ENCODE data around the gene PLEKHH3. TPM values are rescaled to one million over a fixed set of nuclear protein-coding genes. Genes with fewer than 3 reads are reported as not detected.

Gene PLEKHH3
- total RNA-seq, 3 donors from 2014 or later (not counting 1 experiment from before 2014, with no cell fraction given) = 0.14 to 1.8 (median 0.26) TPM

DNA sequence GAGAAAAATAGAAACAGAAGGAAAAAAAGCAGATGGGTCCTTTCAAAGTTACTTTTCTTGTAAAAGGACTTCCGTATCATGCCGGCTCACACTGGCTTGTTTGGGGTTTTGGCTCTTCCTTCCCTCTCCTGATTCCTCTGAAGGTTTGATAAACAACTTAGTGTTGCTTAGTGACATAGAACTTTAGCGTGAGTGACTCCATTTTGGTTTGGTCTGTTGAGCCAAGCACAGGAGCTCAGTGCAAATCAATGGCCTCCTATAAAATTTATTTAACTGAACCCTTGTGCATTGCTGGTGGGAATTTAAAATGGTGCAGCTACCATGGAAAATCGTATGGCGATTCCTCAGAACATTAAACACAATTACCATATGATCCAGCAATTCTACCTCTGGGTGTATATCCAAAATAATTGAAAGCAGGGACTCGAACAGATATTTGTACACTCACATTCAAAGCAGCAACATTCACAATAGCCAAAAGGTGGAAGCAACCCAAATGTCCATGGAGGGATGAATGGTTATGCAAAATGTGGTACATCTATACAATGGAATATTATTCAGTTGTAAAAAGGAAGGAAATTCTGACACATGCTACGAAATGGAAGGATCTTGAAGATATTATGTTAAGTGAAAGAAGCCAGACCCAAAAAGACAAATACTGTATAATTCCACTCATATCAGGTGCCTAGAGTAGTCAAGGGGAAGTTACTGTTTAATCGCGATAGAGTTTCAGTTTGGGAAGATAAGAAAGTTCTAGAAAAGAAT is 18.8 kb downstream of the PLEKHH3 start:
- TF ChIP-seq, protein P1, sequence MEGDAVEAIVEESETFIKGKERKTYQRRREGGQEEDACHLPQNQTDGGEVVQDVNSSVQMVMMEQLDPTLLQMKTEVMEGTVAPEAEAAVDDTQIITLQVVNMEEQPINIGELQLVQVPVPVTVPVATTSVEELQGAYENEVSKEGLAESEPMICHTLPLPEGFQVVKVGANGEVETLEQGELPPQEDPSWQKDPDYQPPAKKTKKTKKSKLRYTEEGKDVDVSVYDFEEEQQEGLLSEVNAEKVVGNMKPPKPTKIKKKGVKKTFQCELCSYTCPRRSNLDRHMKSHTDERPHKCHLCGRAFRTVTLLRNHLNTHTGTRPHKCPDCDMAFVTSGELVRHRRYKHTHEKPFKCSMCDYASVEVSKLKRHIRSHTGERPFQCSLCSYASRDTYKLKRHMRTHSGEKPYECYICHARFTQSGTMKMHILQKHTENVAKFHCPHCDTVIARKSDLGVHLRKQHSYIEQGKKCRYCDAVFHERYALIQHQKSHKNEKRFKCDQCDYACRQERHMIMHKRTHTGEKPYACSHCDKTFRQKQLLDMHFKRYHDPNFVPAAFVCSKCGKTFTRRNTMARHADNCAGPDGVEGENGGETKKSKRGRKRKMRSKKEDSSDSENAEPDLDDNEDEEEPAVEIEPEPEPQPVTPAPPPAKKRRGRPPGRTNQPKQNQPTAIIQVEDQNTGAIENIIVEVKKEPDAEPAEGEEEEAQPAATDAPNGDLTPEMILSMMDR (IDR thresholded peaks at IDR 0.05) = no peak
- H3K27ac ChIP-seq (ENCODE audit: low read length) = no peak overlapping the region
- Mint-ChIP-seq H3K4me3 (peak overlapping the region; percentile 80), H3K27me3 (ENCODE audit: low read depth in 2 of 2) (peaks cover 15 to 26% of the 10 kb centered on the region in 2 donors), H3K4me1 (peaks cover 21 to 22% of the 10 kb centered on the region in 2 donors), H3K27ac (no peak overlapping the region), H3K36me3 (no peaks in the 10 kb centered on the region), H3K9me3 (no peaks in the 10 kb centered on the region)
- 84% methylated on average over 7 of the region's 9 CpGs for WGBS (ENCODE audit: insufficient coverage)
- no peak overlapping the region for H3K4me3 ChIP-seq (ENCODE audit: low read length)
- intact Hi-C loops (cut with micrococcal nuclease) = no loop called here
- no peaks in the 10 kb centered on the region for H3K36me3 ChIP-seq (ENCODE audit: control insufficient read depth, insufficient read depth, low read length)
- ATAC-seq (no peak), DNase-seq (no peak)
- no peaks in the 10 kb centered on the region for H3K9me3 ChIP-seq (ENCODE audit: control insufficient read depth, insufficient read depth, low read length)
- H3K27me3 ChIP-seq (ENCODE audit: control insufficient read depth, insufficient read depth, low read length) = peaks cover 8% of the 10 kb centered on the region
- peaks cover 14% of the 10 kb centered on the region for H3K4me1 ChIP-seq (ENCODE audit: control insufficient read depth, insufficient read depth, low read length)

DNA sequence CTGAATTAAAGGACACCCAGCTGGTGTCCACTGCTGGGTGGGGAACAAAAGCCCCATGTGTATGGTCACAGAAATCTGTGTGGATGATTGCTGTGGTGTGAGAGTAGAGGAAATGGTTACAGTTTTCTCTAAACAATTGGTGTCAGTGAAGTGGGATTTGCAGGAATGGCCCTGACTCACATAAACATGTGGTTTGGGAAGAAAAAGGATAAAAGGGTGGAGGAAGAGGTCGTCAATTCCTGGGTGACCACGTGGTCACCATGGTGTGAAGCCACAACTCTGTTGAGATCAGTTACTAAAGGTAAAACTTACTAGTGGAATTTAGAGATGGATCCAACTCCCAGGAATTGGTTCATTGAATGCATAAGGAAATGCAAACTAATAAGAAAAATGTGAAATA is 21.3 kb downstream of the PLEKHH3 start:
- Mint-ChIP-seq H3K9me3 (no peaks in the 10 kb centered on the region), H3K4me3 (peak overlapping the region; percentile 11), H3K36me3 (no peaks in the 10 kb centered on the region), H3K27me3 (ENCODE audit: low read depth in 2 of 2) (peaks cover 18 to 26% of the 10 kb centered on the region in 2 donors), H3K27ac (no peak overlapping the region), H3K4me1 (peaks cover 21 to 22% of the 10 kb centered on the region in 2 donors)
- H3K27me3 ChIP-seq (ENCODE audit: control insufficient read depth, insufficient read depth, low read length) = peaks cover 8% of the 10 kb centered on the region
- no peaks in the 10 kb centered on the region for H3K9me3 ChIP-seq (ENCODE audit: control insufficient read depth, insufficient read depth, low read length)
- H3K4me1 ChIP-seq (ENCODE audit: control insufficient read depth, insufficient read depth, low read length) = peaks cover 14% of the 10 kb centered on the region
- 23% methylated on average over 2 of the region's 2 CpGs for WGBS (ENCODE audit: insufficient coverage)
- TF ChIP-seq, protein P1 (IDR thresholded peaks at IDR 0.05) = no peak
- no peak overlapping the region for H3K4me3 ChIP-seq (ENCODE audit: low read length)
- ATAC-seq (no peak), DNase-seq (no peak)
- no peaks in the 10 kb centered on the region for H3K36me3 ChIP-seq (ENCODE audit: control insufficient read depth, insufficient read depth, low read length)
- H3K27ac ChIP-seq (ENCODE audit: low read length) = no peak overlapping the region
- intact Hi-C loops (cut with micrococcal nuclease) = no loop called here

DNA sequence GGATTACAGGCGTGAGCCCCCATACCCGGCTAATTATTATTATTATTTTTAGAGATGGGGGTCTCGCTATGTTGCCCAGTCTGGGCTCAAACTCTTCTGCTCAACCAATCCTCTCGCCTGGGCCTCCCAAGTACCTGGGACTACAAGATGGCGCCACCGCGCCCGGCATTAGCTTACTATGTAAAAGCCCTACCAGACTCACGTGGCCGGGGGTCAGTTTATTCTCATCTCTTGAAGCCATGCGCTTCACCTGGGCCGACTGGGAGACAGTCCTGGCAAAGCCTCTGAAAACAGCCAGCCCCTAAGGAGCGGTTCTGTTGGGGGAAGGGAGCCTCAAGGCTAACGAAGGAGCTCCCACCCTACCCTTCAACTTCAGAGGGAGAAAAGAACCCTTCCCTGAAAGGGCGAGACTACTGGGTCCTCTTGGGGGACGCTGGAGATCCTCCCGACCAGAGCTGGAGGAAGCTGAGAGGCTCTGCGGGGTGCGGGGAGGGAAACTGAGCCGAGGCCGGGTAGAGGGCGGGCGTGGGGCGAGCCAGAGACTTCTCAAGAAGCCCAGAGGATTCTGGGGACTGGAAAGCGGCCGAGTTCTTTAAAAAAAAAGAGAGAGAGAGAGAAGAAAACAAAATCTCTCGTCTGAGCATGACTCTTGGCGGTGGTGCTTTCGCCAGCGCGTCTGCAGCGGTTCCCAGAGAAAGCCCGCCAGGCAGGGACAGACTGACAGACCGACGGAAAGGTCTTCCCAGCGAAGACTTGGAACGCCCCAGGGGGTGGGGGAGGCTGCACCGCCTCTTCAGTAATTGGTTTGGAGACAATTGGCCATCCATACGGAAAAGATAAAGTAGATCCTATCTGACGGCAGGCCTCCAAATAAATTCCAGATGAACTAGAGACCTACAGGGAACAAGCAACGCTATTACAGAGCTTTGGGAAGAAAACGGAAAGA is 23.3 kb downstream of the PLEKHH3 start:
- H3K9me3 Mint-ChIP-seq = no peaks in the 10 kb centered on the region
- Histone ChIP-seq H3K4me3 (ENCODE audit: low read length) (no peak overlapping the region), H3K9me3 (ENCODE audit: control insufficient read depth, insufficient read depth, low read length) (no peaks in the 10 kb centered on the region), H3K4me1 (ENCODE audit: control insufficient read depth, insufficient read depth, low read length) (peaks cover under 1% of the 10 kb centered on the region), H3K27me3 (ENCODE audit: control insufficient read depth, insufficient read depth, low read length) (peaks cover 8% of the 10 kb centered on the region), H3K27ac (ENCODE audit: low read length) (no peak overlapping the region), H3K36me3 (ENCODE audit: control insufficient read depth, insufficient read depth, low read length) (no peaks in the 10 kb centered on the region)
- ATAC-seq = no peak
- TF ChIP-seq, protein P1 (IDR thresholded peaks at IDR 0.05) = no peak
- H3K27ac Mint-ChIP-seq = no peak overlapping the region
- no peak for DNase-seq
- peaks cover 13 to 14% of the 10 kb centered on the region in 2 donors for H3K4me1 Mint-ChIP-seq
- intact Hi-C loops (cut with micrococcal nuclease) = no loop called here
- peaks cover 19 to 26% of the 10 kb centered on the region in 2 donors for H3K27me3 Mint-ChIP-seq (ENCODE audit: low read depth in 2 of 2)
- WGBS (ENCODE audit: insufficient coverage) = 40% methylated on average over 40 of the region's 42 CpGs
- H3K36me3 Mint-ChIP-seq = no peaks in the 10 kb centered on the region
- no peak overlapping the region for H3K4me3 Mint-ChIP-seq
